A549 treated with AZD2906 at 1 μM for 4 hours (cell line): ENCODE data around the gene KPTN. TPM values are rescaled to one million over a fixed set of nuclear protein-coding genes. Genes with fewer than 3 reads are reported as not detected.

ENCODE experiments used
- total RNA-seq: library from RNA; stranded (reverse); fragments of 200-300 nt; extraction: Qiagen RNA extraction; gene quantifications from 5 replicates; pipeline ENCODE4 v1.2.3, GENCODE V29; 2022

Gene KPTN
- total RNA-seq: 17.1 to 23.8 TPM (median 20.3 TPM) in 5 replicates

GRCh38 chr19:47483800-47484690 lies at the start of gene KPTN:
KPTN (minus strand) TSS chr19:47484219; CDS start chr19:47484160, 59 bp downstream.

GRCh38 chr19:47514869-47515588 lies 31.0 kb upstream of the KPTN start, which contains the start of gene NAPA:
NAPA (minus strand) TSS chr19:47515063; CDS start chr19:47514940, 123 bp downstream.

DNA sequence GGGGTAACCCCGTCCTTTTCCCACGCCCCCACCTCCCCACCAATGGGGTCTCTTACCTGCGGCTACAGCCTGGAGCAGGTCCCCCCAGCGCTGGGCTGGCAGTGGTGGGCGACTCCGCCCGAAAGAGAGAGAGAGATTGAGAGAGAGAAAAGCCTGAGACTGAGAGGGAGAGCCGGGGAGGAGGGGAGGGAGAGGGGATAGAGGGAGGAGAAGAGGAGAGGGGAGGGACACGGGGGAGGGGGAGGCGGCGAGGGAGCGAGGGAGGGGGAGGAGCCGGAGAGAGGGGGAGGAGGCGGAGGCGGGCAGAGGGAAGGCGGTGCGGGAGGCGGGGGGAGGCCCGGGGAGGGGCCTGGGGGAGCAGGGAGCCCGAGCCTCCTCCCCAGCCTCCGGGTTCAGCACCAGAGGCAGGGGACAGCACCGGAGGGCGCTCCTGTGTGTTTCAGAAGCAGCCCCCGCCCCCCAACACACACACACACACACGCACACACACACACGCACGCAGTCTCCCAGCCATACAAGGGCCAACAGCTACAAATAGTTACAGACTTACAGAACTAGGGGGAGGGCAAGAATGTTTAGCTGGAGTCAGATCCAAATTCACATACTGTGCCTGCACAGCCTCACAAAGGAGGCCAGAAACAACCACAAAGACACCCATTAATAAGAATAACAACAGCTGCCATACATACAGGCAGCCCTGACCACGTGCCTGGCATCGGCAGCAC lies 12.1 kb downstream of the KPTN start, which contains the start of gene SLC8A2:
Gene SLC8A2, minus strand, starts transcription at position 161 of the 725 bp plus-strand sequence. CDS start 5,490 bp downstream, outside the sequence.

Other genes starting within 250 kb of the KPTN start
- gene CCDC9, start 227.7 kb downstream of the KPTN start, total RNA-seq: 22.2 to 26.5 TPM (median 25.2 TPM) in 5 replicates
- gene INAFM1, start 209.3 kb downstream of the KPTN start, total RNA-seq: 4.2 to 12.7 TPM (median 10.9 TPM) in 5 replicates
- gene C5AR1, start 174.4 kb downstream of the KPTN start, total RNA-seq: 1.1 to 2.9 TPM (median 2.2 TPM) in 5 replicates
- gene C5AR2, start 152.0 kb downstream of the KPTN start, total RNA-seq: 7.6 to 13.7 TPM (median 11.9 TPM) in 5 replicates
- 25.5 to 38.2 TPM (median 36.8 TPM) in 5 replicates for gene DHX34, start 134.9 kb downstream of the KPTN start, total RNA-seq
- gene MEIS3, start 64.7 kb downstream of the KPTN start, total RNA-seq: 30.9 to 42.1 TPM (median 40.5 TPM) in 5 replicates
- gene SLC8A2, start 12.3 kb downstream of the KPTN start, total RNA-seq: 0.15 to 0.57 TPM (median 0.37 TPM) in 5 replicates
- gene NAPA, start 30.8 kb upstream of the KPTN start, total RNA-seq: 88.1 to 110 TPM (median 100 TPM) in 5 replicates
- 0.03 to 0.06 TPM (median 0.05 TPM) in 4 of 5 replicates, not detected in the other for gene ZNF541, start 88.9 kb upstream of the KPTN start, total RNA-seq
- 15.1 to 16.7 TPM (median 16.0 TPM) in 5 replicates for gene BICRA, start 124.9 kb upstream of the KPTN start, total RNA-seq
- 124 to 156 TPM (median 148 TPM) in 5 replicates for gene EHD2, start 229.2 kb upstream of the KPTN start, total RNA-seq